SU-DHL-6 (cell line): Measurements from ENCODE around the gene HAPLN3.

Experiments used
- CTCF ChIP-seq: fragments of 200-600 bp; sonication (generic); IDR thresholded peaks from one replicate; pipeline ENCODE4 v1.5.1; 2017; ENCODE audit warnings: antibody characterized with exemption, mild to moderate bottlenecking, low read length, moderate library complexity; ENCODE audit not compliant: insufficient read depth, poor library complexity, severe bottlenecking
- EZH2phosphoT487 ChIP-seq: fragments of 200-600 bp; sonication (generic), shearing (Covaris generic); conservative IDR thresholded peaks from 2 replicates; pipeline ENCODE4 v1.6.1; 2018; ENCODE audit warnings: mild to moderate bottlenecking, antibody characterized with exemption, low read length, moderate library complexity, mixed read lengths

GRCh38 chr15:88845616-88846015 lies 49.7 kb downstream of the HAPLN3 start:
- TF ChIP-seq CTCF (no peak), EZH2phosphoT487 (no peak)
